GM12878 (cell line): Measurements from ENCODE around the gene EFCAB7. TPM values are rescaled to one million over a fixed set of nuclear protein-coding genes. Genes with fewer than 3 reads are reported as not detected.

Source experiments
- CHD1 ChIP-seq: IDR thresholded peaks from 2 replicates; pipeline ENCODE4 v1.6.1; 2012; ENCODE audit warnings: low read depth, low read length, improper control_type of control experiment
- CREM ChIP-seq: IDR thresholded peaks from 2 replicates; pipeline ENCODE4 v1.6.1; 2014; ENCODE audit warnings: antibody characterized with exemption, low read depth
- CTCF ChIP-seq, 3 experiments: IDR thresholded peaks in 2 of 3; conservative IDR thresholded peaks in 1 of 3; 2 replicates each; pipeline ENCODE4 v1.5.1; 2011; ENCODE audit warnings: low read depth in 3 of 3, low read length in 3 of 3, mild to moderate bottlenecking in 3 of 3, control low read depth in 2 of 3, moderate library complexity in 2 of 3, inconsistent platforms in 1 of 3, mixed read lengths in 1 of 3; ENCODE audit not compliant: control insufficient read depth in 2 of 3, insufficient read depth in 1 of 3; ENCODE audit errors: extremely low read depth in 1 of 3
- FOXK2 ChIP-seq: fragments of 450-650 bp; IDR thresholded peaks from 2 replicates; pipeline ENCODE4 v1.6.1; 2017; ENCODE audit warnings: mild to moderate bottlenecking, moderate library complexity
- MYC ChIP-seq: IDR thresholded peaks from 2 replicates; pipeline ENCODE4 v1.6.1; 2011; ENCODE audit warnings: mild to moderate bottlenecking, low read length, moderate library complexity, inconsistent platforms; ENCODE audit not compliant: insufficient read depth, insufficient replicate concordance, insufficient read length, severe bottlenecking
- NFIC ChIP-seq: IDR thresholded peaks from 2 replicates; pipeline ENCODE4 v1.6.1; 2012; ENCODE audit warnings: low read depth, mild to moderate bottlenecking, inconsistent platforms, low read length, moderate library complexity
- NR2C1 ChIP-seq: fragments of 450-650 bp; IDR thresholded peaks from 2 replicates; pipeline ENCODE4 v1.6.1; 2017; ENCODE audit warnings: antibody characterized with exemption, mild to moderate bottlenecking, moderate library complexity
- SKIL ChIP-seq: fragments of 450-650 bp; IDR thresholded peaks from 2 replicates; pipeline ENCODE4 v1.6.1; 2017; ENCODE audit warnings: mild to moderate bottlenecking, low read depth, inconsistent platforms; ENCODE audit not compliant: poor library complexity, severe bottlenecking
- SMAD1 ChIP-seq: fragments of 450-650 bp; IDR thresholded peaks from 2 replicates; pipeline ENCODE4 v1.6.1; 2018; ENCODE audit warnings: mild to moderate bottlenecking, low read depth; ENCODE audit not compliant: partially characterized antibody
- SREBF2 ChIP-seq: IDR thresholded peaks from 2 replicates; pipeline ENCODE4 v1.6.1; 2012; ENCODE audit warnings: mild to moderate bottlenecking, low read length
- STAT1 ChIP-seq: fragments of 450-650 bp; conservative IDR thresholded peaks from 2 replicates; pipeline ENCODE4 v1.6.1; 2014; ENCODE audit warnings: antibody characterized with exemption, mild to moderate bottlenecking
- SUZ12 ChIP-seq: fragments of 200-600 bp; sonication (generic); IDR thresholded peaks from one replicate; pipeline ENCODE4 v1.6.1; 2018; ENCODE audit warnings: antibody characterized with exemption, mild to moderate bottlenecking; ENCODE audit not compliant: unreplicated experiment
- TARDBP ChIP-seq: IDR thresholded peaks from 2 replicates; pipeline ENCODE4 v1.6.1; 2016; ENCODE audit warnings: borderline replicate concordance
- TCF7 ChIP-seq: IDR thresholded peaks from 2 replicates; pipeline ENCODE4 v1.6.1; 2014; ENCODE audit warnings: antibody characterized with exemption, borderline replicate concordance
- USF2 ChIP-seq: IDR thresholded peaks from 2 replicates; pipeline ENCODE4 v1.6.1; 2011; ENCODE audit warnings: low read depth, low read length, improper control_type of control experiment, borderline replicate concordance
- ZBTB11 ChIP-seq: fragments of 450-650 bp; formaldehyde crosslinking; IDR thresholded peaks from 2 replicates; pipeline ENCODE4 v1.5.0; 2022; ENCODE audit warnings: mild to moderate bottlenecking, missing genetic modification characterization
- ZBTB4 ChIP-seq: fragments of 450-650 bp; formaldehyde crosslinking; IDR thresholded peaks from 2 replicates; pipeline ENCODE4 v1.4.0; 2022; ENCODE audit warnings: mild to moderate bottlenecking, moderate library complexity
- polyA plus RNA-seq, 11 experiments: library from polyadenylated mRNA; depleted of rRNA in 4 of 11; unstranded in 6 of 11; stranded (reverse) in 5 of 11; fragments of >200 nt; fragmentation: Nextera tagmentation in 4 of 11; fragmentation: Illumina TruSeq in 1 of 11; extraction: Ambion mirVana in 4 of 11; extraction: Trizol in 1 of 11; gene quantifications; 1 replicate in 1 of 11; 2 replicates in 10 of 11; pipeline versions ENCODE4 v1.2.1 to v1.2.3, GENCODE V29; 2011 to 2016; ENCODE audit warnings: inconsistent platforms in 2 of 11, missing spikeins in 2 of 11, low read depth in 1 of 11
- total RNA-seq, 4 experiments: library from RNA; depleted of rRNA in 3 of 4; stranded (reverse); fragments of >200 nt in 3 of 4; fragmentation: Illumina TruSeq in 1 of 4; extraction: Trizol in 1 of 4; gene quantifications; 2 replicates each; pipeline versions ENCODE4 v1.2.1 to v1.2.3, GENCODE V29; 2013 to 2021

EFCAB7 gene
- total and polyA plus RNA-seq, 10 of the 15 experiments (the other 5 are each of a cell fraction or from before 2014, with no cell fraction given), result 4.4 to 9.8 (median 5.7) TPM

GRCh38 chr1:63522891-63523728 lies at the start of gene EFCAB7, which contains the start of gene ITGB3BP (continued):
- TF ChIP-seq ZBTB11 (CRISPR knock-in tag) (peak; percentile 98), TARDBP (no peak), USF2 (no peak), SMAD1 (peak; percentile 35), SKIL (peak; percentile 84), NFIC (peak; percentile 34; the same call in 1 of the 2 replicates), ZBTB4 (CRISPR knock-in tag) (no peak), NR2C1 (peak; percentile 51; the same call in 1 of the 2 replicates), TCF7 (peak; percentile 71), FOXK2 (no peak; the same call in 1 of the 2 replicates), STAT1 (peak; percentile 99), MYC (peak; percentile 99), CREM (peak; percentile 92), SUZ12 (no peak), CHD1 (no peak), SREBF2 (no peak), CTCF (IDR thresholded peaks at IDR 0.05 in 2 of 3, conservative IDR thresholded peaks at IDR 0.05 in 1 of 3; ENCODE audit: control insufficient read depth in 2 of 3, extremely low read depth in 1 of 3, insufficient read depth in 1 of 3, low read depth in 3 of 3, low read length in 3 of 3) (no peak)
